Neural cell (in vitro differentiated cells): ENCODE data around the gene NFIB.

Experiments used
- EP300 ChIP-seq: fragments of 450-650 bp; conservative IDR thresholded peaks from 2 replicates; pipeline ENCODE4 v1.6.1; 2014; ENCODE audit warnings: antibody characterized with exemption, mild to moderate bottlenecking, moderate library complexity; ENCODE audit not compliant: poor library complexity, severe bottlenecking
- EZH2 ChIP-seq: fragments of 200-600, 300-800 bp; shearing (Covaris generic), sonication (generic); IDR thresholded peaks from 2 replicates; pipeline ENCODE4 v1.6.1; 2014; ENCODE audit warnings: antibody characterized with exemption, low read length, borderline replicate concordance, mild to moderate bottlenecking; ENCODE audit not compliant: insufficient read depth, poor library complexity, severe bottlenecking
- MXI1 ChIP-seq: fragments of 450-650 bp; conservative IDR thresholded peaks from 2 replicates; pipeline ENCODE4 v1.6.1; 2014; ENCODE audit warnings: antibody characterized with exemption, mild to moderate bottlenecking; ENCODE audit not compliant: poor library complexity, severe bottlenecking
- POLR2AphosphoS5 ChIP-seq: IDR thresholded peaks from 2 replicates; pipeline ENCODE4 v1.6.1; 2012
- RAD21 ChIP-seq: fragments of 450-650 bp; conservative IDR thresholded peaks from 2 replicates; pipeline ENCODE4 v1.6.1; 2014; ENCODE audit warnings: antibody characterized with exemption, mild to moderate bottlenecking, moderate library complexity
- TAF1 ChIP-seq: IDR thresholded peaks from 2 replicates; pipeline ENCODE4 v1.6.1; 2012; ENCODE audit warnings: low read depth
- TF ChIP-seq, protein P1 (sequence below): fragments of 450-650 bp; IDR thresholded peaks from 2 replicates; pipeline ENCODE4 v1.5.1; 2014; ENCODE audit warnings: antibody characterized with exemption, mild to moderate bottlenecking, moderate library complexity; ENCODE audit not compliant: poor library complexity, severe bottlenecking
- TF ChIP-seq, protein P2 (sequence below): IDR thresholded peaks from 2 replicates; pipeline ENCODE4 v1.6.1; 2012; ENCODE audit warnings: borderline replicate concordance

DNA sequence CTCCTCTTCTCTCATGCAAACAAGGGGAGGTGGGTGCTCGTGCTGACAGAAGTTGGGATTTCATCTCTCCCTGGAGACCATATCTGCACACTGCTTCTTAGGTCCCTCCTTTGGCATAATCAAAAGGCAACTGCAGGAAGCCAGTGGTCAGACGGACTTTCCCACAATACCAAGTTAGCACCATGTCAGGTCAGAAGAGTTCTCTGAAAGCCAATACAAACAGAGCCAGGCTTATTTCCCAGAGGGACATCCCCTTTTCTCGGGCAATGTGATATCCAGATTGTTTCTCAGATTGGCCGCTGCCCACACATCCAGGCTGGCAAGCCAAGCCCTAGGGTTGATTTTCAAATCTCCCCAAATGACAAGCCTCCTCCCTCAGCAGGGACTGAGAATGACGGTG, 241.1 kb downstream of the NFIB start:
- TF ChIP-seq, protein P1, sequence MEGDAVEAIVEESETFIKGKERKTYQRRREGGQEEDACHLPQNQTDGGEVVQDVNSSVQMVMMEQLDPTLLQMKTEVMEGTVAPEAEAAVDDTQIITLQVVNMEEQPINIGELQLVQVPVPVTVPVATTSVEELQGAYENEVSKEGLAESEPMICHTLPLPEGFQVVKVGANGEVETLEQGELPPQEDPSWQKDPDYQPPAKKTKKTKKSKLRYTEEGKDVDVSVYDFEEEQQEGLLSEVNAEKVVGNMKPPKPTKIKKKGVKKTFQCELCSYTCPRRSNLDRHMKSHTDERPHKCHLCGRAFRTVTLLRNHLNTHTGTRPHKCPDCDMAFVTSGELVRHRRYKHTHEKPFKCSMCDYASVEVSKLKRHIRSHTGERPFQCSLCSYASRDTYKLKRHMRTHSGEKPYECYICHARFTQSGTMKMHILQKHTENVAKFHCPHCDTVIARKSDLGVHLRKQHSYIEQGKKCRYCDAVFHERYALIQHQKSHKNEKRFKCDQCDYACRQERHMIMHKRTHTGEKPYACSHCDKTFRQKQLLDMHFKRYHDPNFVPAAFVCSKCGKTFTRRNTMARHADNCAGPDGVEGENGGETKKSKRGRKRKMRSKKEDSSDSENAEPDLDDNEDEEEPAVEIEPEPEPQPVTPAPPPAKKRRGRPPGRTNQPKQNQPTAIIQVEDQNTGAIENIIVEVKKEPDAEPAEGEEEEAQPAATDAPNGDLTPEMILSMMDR: no peak
- TF ChIP-seq EZH2 (no peak), RAD21 (no peak), EP300 (no peak), MXI1 (no peak), POLR2AphosphoS5 (no peak), TAF1 (no peak)
- TF ChIP-seq, protein P2, sequence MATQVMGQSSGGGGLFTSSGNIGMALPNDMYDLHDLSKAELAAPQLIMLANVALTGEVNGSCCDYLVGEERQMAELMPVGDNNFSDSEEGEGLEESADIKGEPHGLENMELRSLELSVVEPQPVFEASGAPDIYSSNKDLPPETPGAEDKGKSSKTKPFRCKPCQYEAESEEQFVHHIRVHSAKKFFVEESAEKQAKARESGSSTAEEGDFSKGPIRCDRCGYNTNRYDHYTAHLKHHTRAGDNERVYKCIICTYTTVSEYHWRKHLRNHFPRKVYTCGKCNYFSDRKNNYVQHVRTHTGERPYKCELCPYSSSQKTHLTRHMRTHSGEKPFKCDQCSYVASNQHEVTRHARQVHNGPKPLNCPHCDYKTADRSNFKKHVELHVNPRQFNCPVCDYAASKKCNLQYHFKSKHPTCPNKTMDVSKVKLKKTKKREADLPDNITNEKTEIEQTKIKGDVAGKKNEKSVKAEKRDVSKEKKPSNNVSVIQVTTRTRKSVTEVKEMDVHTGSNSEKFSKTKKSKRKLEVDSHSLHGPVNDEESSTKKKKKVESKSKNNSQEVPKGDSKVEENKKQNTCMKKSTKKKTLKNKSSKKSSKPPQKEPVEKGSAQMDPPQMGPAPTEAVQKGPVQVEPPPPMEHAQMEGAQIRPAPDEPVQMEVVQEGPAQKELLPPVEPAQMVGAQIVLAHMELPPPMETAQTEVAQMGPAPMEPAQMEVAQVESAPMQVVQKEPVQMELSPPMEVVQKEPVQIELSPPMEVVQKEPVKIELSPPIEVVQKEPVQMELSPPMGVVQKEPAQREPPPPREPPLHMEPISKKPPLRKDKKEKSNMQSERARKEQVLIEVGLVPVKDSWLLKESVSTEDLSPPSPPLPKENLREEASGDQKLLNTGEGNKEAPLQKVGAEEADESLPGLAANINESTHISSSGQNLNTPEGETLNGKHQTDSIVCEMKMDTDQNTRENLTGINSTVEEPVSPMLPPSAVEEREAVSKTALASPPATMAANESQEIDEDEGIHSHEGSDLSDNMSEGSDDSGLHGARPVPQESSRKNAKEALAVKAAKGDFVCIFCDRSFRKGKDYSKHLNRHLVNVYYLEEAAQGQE: no peak
